GM23248 (cell line): Measurements from ENCODE around the gene NCAM2. TPM values are rescaled to one million over a fixed set of nuclear protein-coding genes. Genes with fewer than 3 reads are reported as not detected.

Source experiments
- DNase-seq: peaks from one replicate; pipeline ENCODE4 v3.0.0-alpha.2; 2015
- H2AFZ ChIP-seq: fragments of 200-600 bp; sonication (generic); 2 replicates; pipeline ENCODE4 v1.6.1; 2016; ENCODE audit warnings: antibody characterized with exemption
- H3F3A ChIP-seq: fragments of 200-600 bp; sonication (generic); 2 replicates; pipeline ENCODE4 v1.6.1; 2016; ENCODE audit warnings: mild to moderate bottlenecking, antibody characterized with exemption, mixed run types; ENCODE audit not compliant: insufficient read depth
- H3K27ac ChIP-seq: fragments of 200-600 bp; sonication (generic); 2 replicates; pipeline ENCODE4 v1.5.1; 2016; ENCODE audit warnings: mild to moderate bottlenecking
- H3K27me3 ChIP-seq: fragments of 200-600 bp; sonication (generic); replicated peaks from 2 replicates; pipeline ENCODE4 v1.6.1; 2016; ENCODE audit warnings: mild to moderate bottlenecking; ENCODE audit not compliant: insufficient read depth
- H3K36me3 ChIP-seq: fragments of 200-600 bp; sonication (generic); 2 replicates; pipeline ENCODE4 v1.6.1; 2016; ENCODE audit warnings: low read depth, mild to moderate bottlenecking
- H3K4me1 ChIP-seq: fragments of 200-600 bp; sonication (generic); 2 replicates; pipeline ENCODE4 v1.6.1; 2016; ENCODE audit warnings: mild to moderate bottlenecking; ENCODE audit not compliant: insufficient read depth
- H3K4me2 ChIP-seq: fragments of 200-600 bp; sonication (generic); one replicate; pipeline ENCODE4 v1.6.1; 2016; ENCODE audit warnings: mild to moderate bottlenecking; ENCODE audit not compliant: unreplicated experiment
- H3K4me3 ChIP-seq: fragments of 200-600 bp; sonication (generic); 2 replicates; pipeline ENCODE4 v1.5.1; 2016; ENCODE audit warnings: mild to moderate bottlenecking
- H3K79me2 ChIP-seq: fragments of 200-600 bp; sonication (generic); 2 replicates; pipeline ENCODE4 v1.6.1; 2016; ENCODE audit warnings: mild to moderate bottlenecking; ENCODE audit not compliant: insufficient read depth
- H3K9ac ChIP-seq: fragments of 200-600 bp; sonication (generic); 2 replicates; pipeline ENCODE4 v1.6.1; 2016; ENCODE audit warnings: mild to moderate bottlenecking
- H3K9me2 ChIP-seq: fragments of 200-600 bp; sonication (generic); 2 replicates; pipeline ENCODE4 v1.6.1; 2016; ENCODE audit warnings: mixed run types, mild to moderate bottlenecking, moderate library complexity; ENCODE audit not compliant: insufficient read depth
- H3K9me3 ChIP-seq: fragments of 200-600 bp; sonication (generic); one replicate; pipeline ENCODE4 v1.6.1; 2017; ENCODE audit warnings: low read depth
- H4K20me1 ChIP-seq: fragments of 200-600 bp; sonication (generic); 2 replicates; pipeline ENCODE4 v1.6.0; 2016; ENCODE audit not compliant: insufficient read depth
- EZH2 ChIP-seq: fragments of 200-600 bp; sonication (generic); IDR thresholded peaks from 2 replicates; pipeline ENCODE4 v1.6.1; 2018; ENCODE audit warnings: antibody characterized with exemption, mild to moderate bottlenecking; ENCODE audit not compliant: insufficient read depth, poor library complexity, severe bottlenecking
- EZH2phosphoT487 ChIP-seq: fragments of 200-600 bp; sonication (generic); IDR thresholded peaks from 2 replicates; pipeline ENCODE4 v1.6.1; 2018; ENCODE audit warnings: antibody characterized with exemption, moderate library complexity, mild to moderate bottlenecking, low read depth; ENCODE audit not compliant: insufficient read depth
- WGBS, 2 experiments: methylation state at CpG; one replicate each; pipeline ENCODE4 v1.1.6; 2015 to 2017; ENCODE audit warnings: low lambda C conversion rate in 2 of 2, low coverage in 1 of 2; ENCODE audit errors: missing lambda C conversion rate in 2 of 2; 5-methylcytosine and 5-hydroxymethylcytosine counted together
- in situ Hi-C: fragments of 300-500 bp; cut with MboI; formaldehyde crosslinking; loops from 2 replicates; pipeline ENCODE4 v1.15.0; 2020
- polyA plus RNA-seq: library from polyadenylated mRNA; unstranded; fragments of >200 nt; fragmentation: Nextera tagmentation; extraction: Ambion mirVana; gene quantifications from 2 replicates; pipeline ENCODE4 v1.2.1, GENCODE V29; 2016
- total RNA-seq: library from RNA; depleted of rRNA; stranded (reverse); fragments of >200 nt; shearing (Covaris generic); gene quantifications from 2 replicates; pipeline ENCODE4 v1.2.3, GENCODE V29; 2014

Gene NCAM2
- total and polyA plus RNA-seq, 2 experiments from 2014 or later: 1.3 to 1.7 TPM

DNA sequence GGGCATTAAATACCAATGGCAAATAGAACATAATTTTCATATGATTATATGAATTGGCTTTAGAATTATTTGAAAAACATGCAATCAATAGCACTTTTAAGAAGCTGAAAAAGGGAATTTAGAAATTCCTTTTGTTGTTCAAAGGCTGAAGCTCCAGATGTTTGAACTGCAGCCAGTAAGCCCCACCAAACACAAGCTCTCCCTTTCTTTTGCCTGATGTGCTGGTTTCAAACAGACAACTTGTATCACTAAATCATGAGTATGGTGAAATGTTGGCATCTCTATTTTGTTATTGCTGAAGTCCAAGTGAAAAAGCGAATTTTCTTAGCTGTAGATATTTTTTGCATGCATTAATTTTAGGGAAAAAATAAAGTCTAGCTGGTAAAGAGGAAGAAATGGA lies 27.5 kb upstream of the NCAM2 start:
- Histone ChIP-seq H3K36me3 (no peaks in the 10 kb centered on the region), H3K9ac (no peak overlapping the region), H3K27me3 (no peaks in the 10 kb centered on the region), H3K9me2 (no peaks in the 10 kb centered on the region), H3K27ac (no peak overlapping the region), H2AFZ (no peak overlapping the region), H4K20me1 (no peaks in the 10 kb centered on the region), H3K79me2 (no peaks in the 10 kb centered on the region), H3K9me3 (no peaks in the 10 kb centered on the region), H3K4me1 (no peaks in the 10 kb centered on the region), H3F3A (no peaks in the 10 kb centered on the region), H3K4me2 (no peak overlapping the region), H3K4me3 (no peak overlapping the region)
- in situ Hi-C loops: no loop called here
- no peak for TF ChIP-seq EZH2phosphoT487
- TF ChIP-seq EZH2: no peak
- 0 to 2% methylated on average over 1 of the region's 1 CpG for WGBS, 2 experiments
- no peak for DNase-seq

DNA sequence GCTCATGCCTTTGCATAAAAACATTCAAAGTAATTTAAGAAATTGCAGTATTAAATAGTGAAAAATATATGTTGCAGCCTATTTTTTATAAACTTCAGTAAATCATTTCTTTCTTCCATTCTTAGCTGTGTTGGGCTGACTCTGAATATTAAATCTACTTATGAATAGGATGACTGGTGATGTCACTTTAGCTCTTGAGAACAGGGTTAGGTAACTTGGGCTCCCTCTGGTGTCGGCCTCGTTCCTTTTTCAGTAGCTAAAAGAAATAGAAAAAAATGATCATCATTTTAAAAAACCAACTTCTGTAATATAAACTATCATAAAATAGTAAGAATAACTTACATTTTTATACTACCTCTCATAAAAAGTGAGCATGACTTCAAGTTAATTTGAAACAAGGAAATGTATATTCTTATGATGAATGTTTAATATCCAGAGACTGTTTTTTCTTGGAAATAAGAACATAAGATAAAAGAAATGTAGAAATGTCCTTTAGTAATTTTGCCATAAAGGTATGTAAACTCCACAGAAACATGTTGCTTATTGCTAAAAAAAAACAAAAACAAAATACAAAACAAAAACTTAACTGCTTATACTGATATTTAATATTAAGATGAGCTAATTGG lies 26.8 kb upstream of the NCAM2 start:
- WGBS, 2 experiments: 0 to 3% methylated on average over 2 of the region's 2 CpGs
- Histone ChIP-seq H3K9ac (no peak overlapping the region), H2AFZ (no peak overlapping the region), H3K4me3 (no peak overlapping the region), H3K27me3 (no peaks in the 10 kb centered on the region), H3K9me2 (no peaks in the 10 kb centered on the region), H3K4me2 (no peak overlapping the region), H3K27ac (no peak overlapping the region), H4K20me1 (no peaks in the 10 kb centered on the region), H3K36me3 (no peaks in the 10 kb centered on the region), H3F3A (no peaks in the 10 kb centered on the region), H3K9me3 (no peaks in the 10 kb centered on the region), H3K79me2 (no peaks in the 10 kb centered on the region), H3K4me1 (no peaks in the 10 kb centered on the region)
- in situ Hi-C loops: no loop called here
- TF ChIP-seq EZH2phosphoT487: no peak
- TF ChIP-seq EZH2: no peak
- DNase-seq: peak; percentile 76

DNA sequence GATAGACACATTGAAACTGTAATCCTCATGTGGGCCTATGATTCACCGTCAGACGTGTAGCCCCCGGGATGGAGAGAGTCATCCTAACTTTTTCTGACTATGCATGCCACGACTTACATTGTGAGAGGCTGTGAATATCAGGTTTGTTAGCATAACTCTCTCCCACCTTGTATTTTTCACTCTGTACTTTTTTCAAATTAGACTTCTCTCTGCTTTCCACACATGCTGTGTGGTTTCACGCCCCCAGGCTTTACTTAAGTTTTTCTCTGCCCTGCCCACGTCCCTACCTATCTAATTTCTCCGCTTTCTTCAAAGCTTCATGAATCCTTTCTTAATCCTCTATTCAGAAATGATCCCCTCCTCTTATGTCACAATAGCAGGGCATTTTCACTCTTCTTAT lies 3.4 kb upstream of the NCAM2 start:
- H3K79me2 ChIP-seq: no peaks in the 10 kb centered on the region
- no peaks in the 10 kb centered on the region for H3K36me3 ChIP-seq
- H3K9me3 ChIP-seq: no peaks in the 10 kb centered on the region
- no peak overlapping the region for H3K9ac ChIP-seq
- no peak overlapping the region for H3K27ac ChIP-seq
- no peak for DNase-seq
- no peaks in the 10 kb centered on the region; the same call in 1 of the 2 replicates for H3K27me3 ChIP-seq
- H3F3A ChIP-seq: no peaks in the 10 kb centered on the region
- 66 to 67% methylated on average over 7 of the region's 7 CpGs for WGBS, 2 experiments
- TF ChIP-seq EZH2phosphoT487: no peak
- no peak for TF ChIP-seq EZH2
- no peak overlapping the region for H3K4me3 ChIP-seq
- in situ Hi-C loops: no loop called here
- no peaks in the 10 kb centered on the region for H4K20me1 ChIP-seq
- no peak overlapping the region for H3K4me2 ChIP-seq
- no peak overlapping the region for H2AFZ ChIP-seq
- no peaks in the 10 kb centered on the region for H3K4me1 ChIP-seq
- H3K9me2 ChIP-seq: no peaks in the 10 kb centered on the region

DNA sequence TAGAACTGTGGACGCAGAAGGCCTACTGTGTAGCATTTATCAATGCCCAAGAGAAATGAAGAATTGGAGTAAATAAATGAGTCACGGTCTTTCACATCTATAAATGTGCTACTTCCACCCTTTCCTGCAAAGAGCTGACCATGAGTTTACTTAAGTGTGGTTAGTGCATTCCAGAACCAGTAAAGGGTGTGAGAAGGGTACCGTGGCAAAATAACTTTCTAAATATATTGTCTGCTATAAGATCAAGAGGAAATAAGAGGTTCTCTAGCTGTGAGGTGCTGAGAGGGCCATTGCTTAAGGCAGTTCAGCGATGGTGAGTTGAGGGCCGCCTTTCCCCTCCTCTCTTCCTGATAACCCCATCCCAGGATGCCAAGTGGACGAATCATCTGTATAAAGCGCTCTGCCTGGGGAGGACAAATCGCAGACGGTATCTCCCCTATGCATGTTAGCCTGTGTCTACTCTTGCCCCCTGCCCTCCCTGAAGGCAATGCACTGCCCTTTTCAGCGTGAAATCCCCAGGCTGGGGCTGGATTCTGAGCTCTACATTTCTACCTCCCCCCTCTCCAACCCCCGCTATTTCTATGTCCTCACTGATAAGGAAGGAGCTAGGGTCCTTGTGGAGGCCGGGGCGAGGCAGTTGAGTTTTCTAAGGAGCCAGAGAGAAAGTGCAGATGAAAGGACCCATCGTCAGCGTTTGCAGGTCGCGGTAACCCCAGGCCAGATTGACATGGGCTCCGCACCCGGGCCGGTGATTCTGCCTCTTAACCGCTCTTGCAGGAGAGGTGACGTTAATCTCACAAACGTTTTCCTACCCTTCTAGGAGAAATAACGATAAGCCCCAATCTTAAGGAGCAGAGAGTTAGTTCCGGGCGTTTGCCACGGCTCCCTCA lies 1.5 kb upstream of the NCAM2 start:
- in situ Hi-C loops: no loop called here
- Histone ChIP-seq H3K4me2 (no peak overlapping the region), H3K79me2 (no peaks in the 10 kb centered on the region), H3K36me3 (no peaks in the 10 kb centered on the region), H2AFZ (peak overlapping the region; percentile 84; the same call in 1 of the 2 replicates), H3K27me3 (no peaks in the 10 kb centered on the region; the same call in 1 of the 2 replicates), H4K20me1 (no peaks in the 10 kb centered on the region), H3K9me3 (no peaks in the 10 kb centered on the region), H3K9me2 (no peaks in the 10 kb centered on the region), H3K9ac (no peak overlapping the region), H3K4me1 (no peaks in the 10 kb centered on the region), H3K4me3 (no peak overlapping the region), H3F3A (no peaks in the 10 kb centered on the region), H3K27ac (no peak overlapping the region)
- TF ChIP-seq EZH2: no peak
- no peak for TF ChIP-seq EZH2phosphoT487
- WGBS, 2 experiments: 69 to 71% methylated on average over 27 of the region's 27 CpGs
- DNase-seq: no peak
